NCI-H82 treated with DMSO at 0.1 percent for 48 hours (cell line): ENCODE measurements around the gene MOAP1.
"Not testable (repeated sequence)": the region's sequence is repeated elsewhere in the genome, so short reads cannot be mapped to it uniquely, and the experiment has no call there.

ENCODE experiments used
- DNase-seq: peaks from one replicate; lab custom pipeline; 2025; ENCODE audit not compliant: unreplicated experiment; lab: John Stamatoyannopoulos, UW

Gene MOAP1

GRCh38 chr14:93150227-93151208, 34.2 kb downstream of the MOAP1 start:
- DNase-seq = no peak

- no peak for DNase-seq
Measured at GRCh38 chr14:93148979-93149378, 35.7 kb downstream of the MOAP1 start.

- DNase-seq = no peak
Measured at GRCh38 chr14:93146119-93146518, 38.6 kb downstream of the MOAP1 start.

- no peak for DNase-seq
Measured at GRCh38 chr14:93142854-93143652, 41.6 kb downstream of the MOAP1 start.

GRCh38 chr14:93137864-93138263, 46.8 kb downstream of the MOAP1 start:
- DNase-seq = peak; percentile 39

GRCh38 chr14:93136508-93136907, 48.2 kb downstream of the MOAP1 start:
- DNase-seq = not testable (repeated sequence)

GRCh38 chr14:93136009-93136408, 48.7 kb downstream of the MOAP1 start:
- no peak for DNase-seq

- DNase-seq = no peak
Measured at GRCh38 chr14:93135399-93135798, 49.3 kb downstream of the MOAP1 start.

- DNase-seq = no peak
Measured at GRCh38 chr14:93133464-93133863, 51.2 kb downstream of the MOAP1 start.

- no peak for DNase-seq
Measured at GRCh38 chr14:93132472-93133065, 52.1 kb downstream of the MOAP1 start.
